HG02763 (cell line): ENCODE data around the gene CHIT1.
A peak's percentile ranks its signal among the peaks of the same experiment; 100 is the strongest.

ENCODE experiments used
- ATAC-seq: cut with Tn5 transposase; IDR thresholded peaks from one replicate; pipeline ENCODE4 v1.9.1; 2021; ENCODE audit warnings: mild to moderate bottlenecking, moderate library complexity; ENCODE audit not compliant: unreplicated experiment

The CHIT1 gene

DNA sequence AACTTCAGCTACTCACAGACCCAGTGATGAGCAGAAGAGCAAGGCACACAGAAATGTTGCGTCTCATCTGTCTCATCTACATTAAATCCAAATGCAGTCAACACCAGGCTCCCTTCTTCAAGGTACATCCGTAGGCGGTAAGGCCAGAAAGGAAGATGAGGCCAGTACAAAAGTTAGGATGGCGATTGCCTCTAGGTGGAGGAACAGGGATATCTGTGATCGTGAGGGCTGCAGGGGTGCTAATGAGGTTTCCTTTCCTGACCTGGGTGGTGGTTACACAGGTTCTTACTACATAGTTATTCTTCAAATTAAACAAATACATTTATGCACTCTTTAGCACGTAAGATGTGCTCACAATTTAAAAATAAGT, 52.5 kb downstream of the CHIT1 start:
- ATAC-seq, result no peak

DNA sequence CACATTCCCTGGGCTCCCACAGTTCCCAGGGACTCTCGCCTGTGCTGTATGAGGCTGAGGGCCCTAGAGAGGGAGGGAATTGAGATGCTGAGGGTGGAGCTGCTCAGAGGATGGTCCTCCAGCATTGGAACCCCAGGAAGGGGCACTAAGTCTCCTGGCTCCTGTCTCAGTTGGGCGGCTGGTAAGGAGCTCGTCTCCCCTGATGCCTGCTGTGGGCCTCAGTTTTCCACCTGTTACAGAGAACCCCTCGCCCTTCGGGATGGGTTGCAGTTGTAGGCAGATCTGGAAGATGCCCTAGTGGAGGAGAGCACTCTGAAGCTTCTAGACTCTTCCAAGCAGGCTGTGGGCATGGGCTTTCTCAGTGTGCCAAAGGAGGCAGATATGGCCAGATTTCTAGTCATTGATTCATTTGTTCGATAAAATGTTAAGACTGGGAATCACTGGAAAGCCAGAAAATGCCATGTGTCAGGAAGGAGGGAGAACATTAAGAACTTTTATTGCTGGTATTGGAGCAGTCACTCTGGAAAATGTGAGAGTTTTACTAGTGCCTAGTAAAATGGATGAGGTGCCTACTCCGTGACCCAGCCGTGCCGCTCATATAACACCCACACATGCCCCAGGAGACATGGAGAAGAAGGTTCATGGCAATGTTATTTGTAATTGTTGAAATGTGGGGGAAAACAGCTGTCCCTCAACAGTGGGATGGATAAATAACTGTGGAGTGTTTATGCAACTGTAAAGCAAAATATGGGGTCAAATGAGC, 53.0 kb downstream of the CHIT1 start:
- ATAC-seq, result no peak

GRCh38 chr1:203175827-203176241, 53.6 kb downstream of the CHIT1 start:
- ATAC-seq, result no peak

GRCh38 chr1:203175237-203175826, 54.1 kb downstream of the CHIT1 start, which contains the start of gene MYBPH:
MYBPH (minus strand) TSS chr1:203175826; CDS start chr1:203175755, 71 bp downstream.
- no peak for ATAC-seq

- no peak for ATAC-seq
These were observed 55.0 kb downstream of the CHIT1 start for GRCh38 chr1:203174324-203174985.

GRCh38 chr1:203173566-203173965, 55.9 kb downstream of the CHIT1 start:
- peak; percentile 68 for ATAC-seq

DNA sequence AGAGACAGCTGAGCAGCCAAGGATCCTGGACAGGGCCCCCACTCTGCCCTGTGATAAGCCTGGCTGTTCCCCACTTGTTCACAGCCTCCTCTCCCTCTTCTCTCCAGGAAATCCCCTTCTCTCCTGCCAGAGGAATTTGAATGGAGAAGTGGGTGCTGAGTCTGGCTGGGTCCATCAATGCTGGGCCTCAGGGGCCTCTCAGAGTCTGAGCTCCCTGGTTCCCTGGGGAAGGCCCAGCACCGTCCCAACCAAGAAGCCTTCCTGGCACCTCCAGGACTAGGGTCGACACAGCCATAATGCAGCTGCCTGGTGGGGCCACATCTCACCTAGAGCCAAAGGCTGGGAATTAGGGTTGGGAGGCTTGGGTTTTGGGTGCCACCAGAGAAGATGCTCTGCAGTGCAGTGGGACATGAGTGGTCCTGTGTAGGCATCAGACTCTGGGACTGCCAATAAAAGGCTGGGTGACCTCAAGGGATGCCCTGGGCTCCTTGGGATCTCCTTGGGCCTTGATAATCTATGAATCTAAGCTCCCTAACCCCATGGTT, 56.4 kb downstream of the CHIT1 start:
- no peak for ATAC-seq

DNA sequence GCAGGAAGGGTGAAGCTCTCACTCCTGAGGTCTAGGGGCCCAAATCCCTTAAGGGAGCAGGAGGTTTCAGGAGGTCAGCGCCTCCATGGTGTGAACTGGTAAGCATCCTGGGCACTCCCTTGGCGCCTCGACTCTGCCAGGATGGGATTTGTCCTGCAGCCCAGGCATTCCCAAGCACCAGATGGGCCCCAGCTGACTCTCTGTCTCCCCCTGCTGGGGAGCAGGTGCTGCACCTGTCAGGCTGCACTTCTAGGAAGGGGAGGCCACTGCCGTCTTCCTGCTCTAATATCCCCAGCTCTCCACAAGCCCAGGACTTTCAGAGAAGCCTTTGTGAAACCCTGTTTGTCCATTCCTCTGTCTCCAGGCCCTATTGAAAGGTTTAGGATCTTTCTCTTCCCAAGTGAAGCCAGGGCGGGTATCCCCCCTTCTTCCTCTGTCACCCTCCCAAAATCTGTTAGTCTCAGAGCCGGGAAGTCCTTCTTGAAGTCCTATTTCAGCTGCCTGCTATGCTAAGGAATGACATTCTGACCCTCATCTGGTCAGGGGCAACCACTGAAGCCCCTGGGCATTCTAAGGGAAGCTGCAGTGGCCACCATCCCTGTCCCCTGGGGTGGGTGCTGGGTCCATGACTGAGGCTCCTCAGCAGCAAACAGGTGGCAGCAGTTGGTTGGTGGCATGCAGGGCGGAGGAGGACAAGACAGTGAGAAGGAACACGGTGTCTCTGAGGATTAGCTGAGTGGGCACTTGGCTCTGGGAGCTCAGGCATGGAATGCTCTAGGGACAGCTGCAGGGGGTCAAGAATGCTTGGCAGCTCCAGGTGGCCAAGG, 57.1 kb downstream of the CHIT1 start:
- ATAC-seq, result no peak

GRCh38 chr1:203171341-203172183, 57.9 kb downstream of the CHIT1 start:
- no peak for ATAC-seq

- ATAC-seq, result no peak
These were observed 58.7 kb downstream of the CHIT1 start for GRCh38 chr1:203170625-203171330.

GRCh38 chr1:203169770-203170520, 59.5 kb downstream of the CHIT1 start:
- ATAC-seq, result no peak

GRCh38 chr1:203168991-203169390, 60.5 kb downstream of the CHIT1 start:
- no peak for ATAC-seq

DNA sequence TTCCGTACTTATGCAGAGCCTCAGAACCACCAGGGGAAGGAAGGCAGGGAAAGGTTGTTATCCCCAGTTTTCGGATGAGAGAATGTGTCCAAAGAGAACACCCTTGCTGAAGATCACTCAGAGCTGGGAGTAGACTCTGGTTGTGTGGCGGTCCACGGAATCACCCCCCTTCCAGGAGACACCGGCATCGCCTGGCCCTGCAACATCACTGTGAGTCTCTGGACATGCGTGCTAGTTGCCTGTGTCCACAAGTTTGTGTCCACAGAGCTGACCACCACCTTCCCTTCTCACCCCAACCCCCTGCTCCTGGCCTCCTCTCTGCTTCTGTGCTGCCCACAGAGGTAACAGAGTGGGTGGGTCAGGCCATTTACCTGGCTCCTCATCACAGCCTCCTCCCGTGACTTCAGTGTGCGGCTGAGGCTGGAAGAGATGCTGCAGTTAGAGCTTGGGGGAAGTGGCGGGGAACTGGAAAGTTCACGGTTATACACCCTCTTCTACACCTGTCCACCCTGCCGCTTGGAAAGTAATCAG, 61.2 kb downstream of the CHIT1 start:
- ATAC-seq, result no peak

GRCh38 chr1:203167913-203168200, 61.6 kb downstream of the CHIT1 start:
- no peak for ATAC-seq

- ATAC-seq, result no peak
These were observed 62.2 kb downstream of the CHIT1 start for GRCh38 chr1:203167026-203167912.

DNA sequence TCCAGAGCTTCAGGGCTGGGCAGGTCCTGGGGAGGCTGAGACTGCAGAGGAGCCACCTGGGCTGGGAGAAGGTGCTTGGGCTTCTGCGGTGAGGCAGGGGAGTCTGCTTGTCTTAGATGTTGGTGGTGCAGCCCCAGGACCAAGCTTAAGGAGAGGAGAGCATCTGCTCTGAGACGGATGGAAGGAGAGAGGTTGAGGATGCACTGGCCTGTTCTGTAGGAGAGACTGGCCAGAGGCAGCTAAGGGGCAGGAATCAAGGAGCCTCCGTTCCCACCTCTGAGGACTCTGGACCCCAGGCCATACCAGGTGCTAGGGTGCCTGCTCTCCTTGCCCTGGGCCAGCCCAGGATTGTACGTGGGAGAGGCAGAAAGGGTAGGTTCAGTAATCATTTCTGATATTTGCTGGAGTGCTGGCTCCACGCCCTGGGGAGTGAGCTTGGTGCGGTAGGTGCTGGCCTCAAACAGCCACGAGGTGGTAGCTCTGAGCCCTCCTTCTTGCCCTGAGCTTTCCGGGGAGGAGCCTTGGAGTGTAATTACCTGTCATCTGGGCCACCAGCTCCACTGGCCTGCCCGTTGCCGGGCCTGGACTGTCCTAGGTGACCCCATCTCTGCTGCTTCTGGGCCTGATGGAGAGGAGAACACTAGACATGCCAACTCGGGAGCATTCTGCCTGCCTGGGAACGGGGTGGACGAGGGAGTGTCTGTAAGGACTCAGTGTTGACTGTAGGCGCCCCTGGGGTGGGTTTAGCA, 63.1 kb downstream of the CHIT1 start:
- ATAC-seq, result no peak
